ENCODE results near the gene RPS3. TPM values are rescaled to one million over a fixed set of nuclear protein-coding genes. Genes with fewer than 3 reads are reported as not detected.
A peak's percentile ranks its signal among the peaks of the same experiment; 100 is the strongest.

Gene RPS3
- total RNA-seq, 2 experiments from 2014 or later, result 4,753 to 4,828 TPM

- H3K9me3 ChIP-seq (ENCODE audit: control insufficient read depth in 1 of 2, insufficient read depth in 1 of 2, low read length in 2 of 2), result peaks cover 0 to 15% of the 10 kb centered on the region in 2 experiments
- POLR2A ChIA-PET, result interaction anchor here (1.1 to 1.2 kb wide), 2 partner anchors 9 to 94 kb away, joined by 3 to 4 read pairs; partner anchors contain the start of gene GDPD5
- no peak for TF ChIP-seq CTCF (IDR thresholded peaks at IDR 0.05)
Observed at GRCh38 chr11:75431533-75432525, 32.5 kb downstream of the RPS3 start.

GRCh38 chr11:75432911-75433321 is 33.6 kb downstream of the RPS3 start, which contains the start of gene KLHL35:
Gene KLHL35 (minus strand): TSS chr11:75433203. CDS start chr11:75430629, 2,574 bp downstream.
- H3K4me1 Mint-ChIP-seq (ENCODE audit: low read depth), result peaks cover 27% of the 10 kb centered on the region
- intact Hi-C loops (cut with DNase I, micrococcal nuclease), result loop anchor here in 1 of 2 experiments (5.0 kb wide), 1 partner anchor 36 kb away; the partner anchor contains the start of gene RPS3
- Histone ChIP-seq H3K27me3 (ENCODE audit: control insufficient read depth in 1 of 2, insufficient read depth in 2 of 2, low read length in 2 of 2) (peaks cover 32 to 38% of the 10 kb centered on the region in 2 experiments), H3K4me3 (ENCODE audit: low read length) (no peak within 1 kb of the TSS), H3K9me3 (ENCODE audit: control insufficient read depth in 1 of 2, insufficient read depth in 1 of 2, low read length in 2 of 2) (peaks cover 0 to 15% of the 10 kb centered on the region in 2 experiments), H3K4me1 (ENCODE audit: insufficient read depth, low read length) (peaks cover 29% of the 10 kb centered on the region), H3K27ac (ENCODE audit: low read depth in 1 of 2, low read length in 2 of 2) (no peak within 1 kb of the TSS), H3K36me3 (ENCODE audit: insufficient read depth, low read length) (no peaks in the 10 kb centered on the region)
- no peaks in the 10 kb centered on the region for H3K9me3 Mint-ChIP-seq
- H3K36me3 Mint-ChIP-seq (ENCODE audit: low read depth), result peaks cover 5% of the 10 kb centered on the region
- ChIA-PET POLR2A (interaction anchor here (1.2 kb wide), 1 partner anchor 10 kb away, joined by 3 read pairs; no protein-coding TSS in a partner anchor), CTCF (no interaction called here)
- peak within 1 kb of the TSS; percentile 23 for H3K4me3 Mint-ChIP-seq
- ATAC-seq (ENCODE audit: poor library complexity) (no peak), DNase-seq (no peak)
- H3K27ac Mint-ChIP-seq, result no peak within 1 kb of the TSS
- H3K27me3 Mint-ChIP-seq, result peaks cover 52% of the 10 kb centered on the region
- TF ChIP-seq CTCF (IDR thresholded peaks at IDR 0.05), result no peak

More at GRCh38 chr11:75431533-75432525, 32.5 kb downstream of the RPS3 start:
- H3K27ac ChIP-seq (ENCODE audit: low read depth in 1 of 2, low read length in 2 of 2), result no peak overlapping the region
- intact Hi-C loops (cut with DNase I, micrococcal nuclease), result loop anchor here in 1 of 2 experiments (5.0 kb wide), 1 partner anchor 35 kb away; the partner anchor contains the start of gene RPS3
- Mint-ChIP-seq H3K27ac (no peak overlapping the region), H3K9me3 (no peaks in the 10 kb centered on the region), H3K27me3 (peaks cover 58% of the 10 kb centered on the region), H3K36me3 (ENCODE audit: low read depth) (peaks cover 5% of the 10 kb centered on the region), H3K4me1 (ENCODE audit: low read depth) (peaks cover 30% of the 10 kb centered on the region), H3K4me3 (peak overlapping the region; percentile 73)
- no peak for DNase-seq
- ATAC-seq (ENCODE audit: poor library complexity), result no peak
- H3K4me3 ChIP-seq (ENCODE audit: low read length), result no peak overlapping the region
- CTCF ChIA-PET, result no interaction called here
- H3K27me3 ChIP-seq (ENCODE audit: control insufficient read depth in 1 of 2, insufficient read depth in 2 of 2, low read length in 2 of 2), result peaks cover 32 to 38% of the 10 kb centered on the region in 2 experiments
- no peaks in the 10 kb centered on the region for H3K36me3 ChIP-seq (ENCODE audit: insufficient read depth, low read length)
- H3K4me1 ChIP-seq (ENCODE audit: insufficient read depth, low read length), result peaks cover 30% of the 10 kb centered on the region

GRCh38 chr11:75433443-75433842 is 34.1 kb downstream of the RPS3 start:
- DNase-seq (no peak), ATAC-seq (ENCODE audit: poor library complexity) (no peak)
- ChIA-PET CTCF (no interaction called here), POLR2A (no interaction called here)
- peaks cover 22% of the 10 kb centered on the region for H3K4me1 Mint-ChIP-seq (ENCODE audit: low read depth)
- Histone ChIP-seq H3K4me1 (ENCODE audit: insufficient read depth, low read length) (peaks cover 23% of the 10 kb centered on the region), H3K27ac (ENCODE audit: low read depth in 1 of 2, low read length in 2 of 2) (no peak overlapping the region), H3K27me3 (ENCODE audit: control insufficient read depth in 1 of 2, insufficient read depth in 2 of 2, low read length in 2 of 2) (peaks cover 32 to 38% of the 10 kb centered on the region in 2 experiments), H3K4me3 (ENCODE audit: low read length) (no peak overlapping the region), H3K9me3 (ENCODE audit: control insufficient read depth in 1 of 2, insufficient read depth in 1 of 2, low read length in 2 of 2) (peaks cover 0 to 11% of the 10 kb centered on the region in 2 experiments), H3K36me3 (ENCODE audit: insufficient read depth, low read length) (no peaks in the 10 kb centered on the region)
- H3K27me3 Mint-ChIP-seq, result peaks cover 46% of the 10 kb centered on the region
- H3K9me3 Mint-ChIP-seq, result no peaks in the 10 kb centered on the region
- H3K4me3 Mint-ChIP-seq, result peak overlapping the region; percentile 23
- intact Hi-C loops (cut with DNase I, micrococcal nuclease), result loop anchor here in 1 of 2 experiments (5.0 kb wide), 1 partner anchor 36 kb away; the partner anchor contains the start of gene RPS3
- no peak for TF ChIP-seq CTCF (IDR thresholded peaks at IDR 0.05)
- H3K27ac Mint-ChIP-seq, result no peak overlapping the region
- H3K36me3 Mint-ChIP-seq (ENCODE audit: low read depth), result peaks cover 5% of the 10 kb centered on the region
